Measurements from ENCODE around the gene TCEAL3. TPM values are rescaled to one million over a fixed set of nuclear protein-coding genes. Genes with fewer than 3 reads are reported as not detected.

TCEAL3 gene, protein sequence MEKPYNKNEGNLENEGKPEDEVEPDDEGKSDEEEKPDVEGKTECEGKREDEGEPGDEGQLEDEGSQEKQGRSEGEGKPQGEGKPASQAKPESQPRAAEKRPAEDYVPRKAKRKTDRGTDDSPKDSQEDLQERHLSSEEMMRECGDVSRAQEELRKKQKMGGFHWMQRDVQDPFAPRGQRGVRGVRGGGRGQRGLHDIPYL
- 15.4 and 21.6 TPM in 2 replicates for total RNA-seq
- polyA plus RNA-seq = 42.2 and 59.7 TPM in 2 replicates
- 73.3 and 105 TPM in 2 replicates for polyA plus RNA-seq (2012)
- 7.0 and 8.6 TPM in 2 replicates for polyA minus RNA-seq (ENCODE audit: low replicate concordance)

DNA sequence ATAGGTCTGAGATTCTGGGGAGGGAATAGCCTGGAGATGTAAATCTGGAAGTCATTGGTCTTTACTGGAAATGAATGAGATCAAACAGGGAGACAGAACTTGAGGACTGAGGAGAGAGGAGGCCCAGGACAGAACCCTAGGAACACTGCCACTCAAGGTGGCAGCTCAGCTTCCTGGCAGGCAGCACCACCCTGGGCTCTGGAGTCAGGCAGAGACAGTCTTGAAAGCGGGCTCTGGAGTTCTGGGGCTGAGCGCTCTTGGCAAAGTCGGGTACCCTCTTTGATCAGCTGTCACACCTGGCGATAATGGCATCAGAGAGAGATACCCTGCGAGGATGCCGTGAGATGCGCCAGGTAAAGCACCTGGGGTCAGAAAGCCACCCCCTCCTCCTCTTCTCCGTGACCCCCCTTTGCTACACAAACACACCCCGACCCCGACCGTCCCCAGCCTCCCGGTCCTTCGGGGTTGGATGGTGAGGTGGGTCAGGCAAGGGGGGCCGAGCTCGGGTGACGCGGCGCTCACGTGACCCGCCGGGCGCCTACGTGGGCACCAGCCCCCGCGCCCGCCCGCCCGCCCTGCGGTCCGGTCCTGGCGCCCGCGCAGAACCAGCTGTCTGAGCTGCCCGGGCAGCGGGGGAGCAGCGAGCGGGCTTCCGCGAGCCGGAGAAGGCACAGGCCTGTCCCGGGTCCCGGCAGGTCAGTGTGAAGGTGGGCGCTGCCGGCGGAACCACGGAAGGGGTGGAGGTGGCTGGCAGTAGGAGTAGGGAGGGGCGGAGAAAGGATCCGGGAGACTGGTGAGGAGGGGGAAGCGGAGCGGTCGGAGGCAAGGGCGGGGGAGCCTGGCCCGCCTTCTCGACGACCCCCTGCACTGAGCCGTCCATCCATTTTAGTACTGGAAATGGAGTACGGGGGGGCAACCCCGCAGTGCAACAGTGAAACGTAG is at the start of gene TCEAL3:
Gene TCEAL3 (plus strand): TSS at position 600 of the 942 bp plus-strand sequence. CDS start 1,102 bp downstream, outside the sequence.
- no peaks in the 10 kb centered on the region for H3K36me3 ChIP-seq (ENCODE audit: control insufficient read depth, insufficient read depth, low read length)
- H4K20me1 ChIP-seq (ENCODE audit: control insufficient read depth, extremely low read depth, insufficient read depth, low read length) = no peaks in the 10 kb centered on the region
- peak within 1 kb of the TSS; percentile 71 for H3K4me2 ChIP-seq (ENCODE audit: extremely low read depth, insufficient read depth, low read length)
- no peaks in the 10 kb centered on the region for H3K4me1 ChIP-seq (ENCODE audit: control insufficient read depth, extremely low read depth, insufficient read depth, low read length)
- no peaks in the 10 kb centered on the region for H3K79me2 ChIP-seq (ENCODE audit: control insufficient read depth, insufficient read depth, low read length)
- H3K4me3 ChIP-seq (replicated peaks in 1 of 4; ENCODE audit: control extremely low read depth in 1 of 4, insufficient read depth in 1 of 4, low read depth in 3 of 4, low read length in 4 of 4) = peak within 1 kb of the TSS; percentile 61 to 75 (median 64)
- TF ChIP-seq, protein P1, sequence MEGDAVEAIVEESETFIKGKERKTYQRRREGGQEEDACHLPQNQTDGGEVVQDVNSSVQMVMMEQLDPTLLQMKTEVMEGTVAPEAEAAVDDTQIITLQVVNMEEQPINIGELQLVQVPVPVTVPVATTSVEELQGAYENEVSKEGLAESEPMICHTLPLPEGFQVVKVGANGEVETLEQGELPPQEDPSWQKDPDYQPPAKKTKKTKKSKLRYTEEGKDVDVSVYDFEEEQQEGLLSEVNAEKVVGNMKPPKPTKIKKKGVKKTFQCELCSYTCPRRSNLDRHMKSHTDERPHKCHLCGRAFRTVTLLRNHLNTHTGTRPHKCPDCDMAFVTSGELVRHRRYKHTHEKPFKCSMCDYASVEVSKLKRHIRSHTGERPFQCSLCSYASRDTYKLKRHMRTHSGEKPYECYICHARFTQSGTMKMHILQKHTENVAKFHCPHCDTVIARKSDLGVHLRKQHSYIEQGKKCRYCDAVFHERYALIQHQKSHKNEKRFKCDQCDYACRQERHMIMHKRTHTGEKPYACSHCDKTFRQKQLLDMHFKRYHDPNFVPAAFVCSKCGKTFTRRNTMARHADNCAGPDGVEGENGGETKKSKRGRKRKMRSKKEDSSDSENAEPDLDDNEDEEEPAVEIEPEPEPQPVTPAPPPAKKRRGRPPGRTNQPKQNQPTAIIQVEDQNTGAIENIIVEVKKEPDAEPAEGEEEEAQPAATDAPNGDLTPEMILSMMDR (conservative IDR thresholded peaks at IDR 0.05 in 1 of 2, IDR thresholded peaks at IDR 0.05 in 1 of 2; ENCODE audit: low read depth in 1 of 2, low read length in 2 of 2) = no peak
- TF ChIP-seq EZH2 (IDR thresholded peaks at IDR 0.05; ENCODE audit: low read length, missing control alignments) = no peak
- no peaks in the 10 kb centered on the region for H3K27me3 ChIP-seq (ENCODE audit: control insufficient read depth, insufficient read depth, low read length)
- H3K9ac ChIP-seq (ENCODE audit: insufficient read depth, low read length) = peak within 1 kb of the TSS; percentile 89
- H3K9me3 ChIP-seq (ENCODE audit: control insufficient read depth, insufficient read depth, low read depth, low read length) = no peaks in the 10 kb centered on the region
- peak within 1 kb of the TSS; percentile 89 for H3K27ac ChIP-seq (ENCODE audit: insufficient read depth, low read length)
- peak; percentile 35 to 47 for DNase-seq (ENCODE audit: low read depth in 2 of 2)
- H2AFZ ChIP-seq (ENCODE audit: low read length) = peak within 1 kb of the TSS; percentile 60

DNA sequence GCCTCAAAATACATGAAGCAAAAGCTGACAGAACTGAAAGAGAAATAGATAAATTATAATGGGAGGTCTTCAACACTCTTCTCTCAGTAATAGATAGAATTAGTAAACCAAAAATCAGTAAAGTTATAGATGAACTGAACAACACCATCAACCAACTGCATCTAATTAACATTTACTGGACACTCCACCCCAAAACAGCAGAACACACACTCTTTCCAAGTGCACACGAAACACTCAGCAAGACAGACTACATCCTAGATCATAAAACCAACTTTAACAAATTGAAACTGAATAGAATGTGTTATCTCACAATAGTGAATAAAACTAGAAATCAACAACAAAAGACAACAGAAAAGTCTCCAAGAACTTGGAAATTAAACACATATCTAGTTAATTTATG is 47.5 kb upstream of the TCEAL3 start:
- no peak overlapping the region for H3K4me2 ChIP-seq (ENCODE audit: extremely low read depth, insufficient read depth, low read length)
- DNase-seq (ENCODE audit: low read depth in 2 of 2) = no peak
- no peak overlapping the region for H3K4me3 ChIP-seq (replicated peaks in 1 of 4; ENCODE audit: control extremely low read depth in 1 of 4, insufficient read depth in 1 of 4, low read depth in 3 of 4, low read length in 4 of 4)

More for the DNA sequence above, 47.5 kb upstream of the TCEAL3 start:
- Histone ChIP-seq H3K9ac (ENCODE audit: insufficient read depth, low read length) (no peak overlapping the region), H4K20me1 (ENCODE audit: control insufficient read depth, extremely low read depth, insufficient read depth, low read length) (no peaks in the 10 kb centered on the region), H3K36me3 (ENCODE audit: control insufficient read depth, insufficient read depth, low read length) (no peaks in the 10 kb centered on the region), H3K9me3 (ENCODE audit: control insufficient read depth, insufficient read depth, low read depth, low read length) (no peaks in the 10 kb centered on the region), H2AFZ (ENCODE audit: low read length) (no peak overlapping the region), H3K27me3 (ENCODE audit: control insufficient read depth, insufficient read depth, low read length) (no peaks in the 10 kb centered on the region), H3K79me2 (ENCODE audit: control insufficient read depth, insufficient read depth, low read length) (no peaks in the 10 kb centered on the region), H3K4me1 (ENCODE audit: control insufficient read depth, extremely low read depth, insufficient read depth, low read length) (no peaks in the 10 kb centered on the region), H3K27ac (ENCODE audit: insufficient read depth, low read length) (no peak overlapping the region)
- TF ChIP-seq EZH2 (IDR thresholded peaks at IDR 0.05; ENCODE audit: low read length, missing control alignments) = no peak
- TF ChIP-seq, protein P1 (conservative IDR thresholded peaks at IDR 0.05 in 1 of 2, IDR thresholded peaks at IDR 0.05 in 1 of 2; ENCODE audit: low read depth in 1 of 2, low read length in 2 of 2) = no peak

All from fibroblast of lung (primary cell).